Astrocyte of the hippocampus (primary cell): Measurements from ENCODE around the gene GDPD4.
A peak's percentile ranks its signal among the peaks of the same experiment; 100 is the strongest.

Experiments
- DNase-seq: peaks from one replicate; pipeline ENCODE4 v3.0.0; 2011; ENCODE audit warnings: low read depth, low spot score

The GDPD4 gene

GRCh38 chr11:77191823-77192495 lies 109.5 kb downstream of the GDPD4 start:
- peak; percentile 46 for DNase-seq

GRCh38 chr11:77191429-77191822 lies 110.1 kb downstream of the GDPD4 start:
- DNase-seq: no peak

- DNase-seq: no peak
These were observed 111.0 kb downstream of the GDPD4 start for GRCh38 chr11:77190331-77191075.

GRCh38 chr11:77189588-77190210 lies 111.8 kb downstream of the GDPD4 start:
- DNase-seq: no peak

GRCh38 chr11:77188633-77189491 lies 112.6 kb downstream of the GDPD4 start:
- no peak for DNase-seq

GRCh38 chr11:77187776-77188632 lies 113.5 kb downstream of the GDPD4 start:
- DNase-seq: peak; percentile 88

GRCh38 chr11:77187111-77187750 lies 114.3 kb downstream of the GDPD4 start:
- no peak for DNase-seq

- no peak for DNase-seq
These were observed 115.2 kb downstream of the GDPD4 start for GRCh38 chr11:77186302-77186701.

GRCh38 chr11:77184136-77184860 lies 117.2 kb downstream of the GDPD4 start:
- no peak for DNase-seq

- DNase-seq: peak; percentile 35
These were observed 118.0 kb downstream of the GDPD4 start for GRCh38 chr11:77183431-77183984.

GRCh38 chr11:77182542-77183430 lies 118.7 kb downstream of the GDPD4 start:
- DNase-seq: no peak

GRCh38 chr11:77181799-77182541 lies 119.5 kb downstream of the GDPD4 start:
- DNase-seq: no peak

- DNase-seq: no peak
These were observed 120.3 kb downstream of the GDPD4 start for GRCh38 chr11:77181226-77181625.

GRCh38 chr11:77180346-77180745 lies 121.1 kb downstream of the GDPD4 start:
- no peak for DNase-seq

GRCh38 chr11:77179681-77180080 lies 121.8 kb downstream of the GDPD4 start:
- no peak for DNase-seq

- peak; percentile 31 for DNase-seq
These were observed 122.4 kb downstream of the GDPD4 start for GRCh38 chr11:77179048-77179447.

GRCh38 chr11:77178150-77178549 lies 123.3 kb downstream of the GDPD4 start:
- DNase-seq: no peak

- DNase-seq: no peak
These were observed 124.5 kb downstream of the GDPD4 start for GRCh38 chr11:77176996-77177395.
